ENCODE data around the gene MCF2L2.

Gene MCF2L2

DNA sequence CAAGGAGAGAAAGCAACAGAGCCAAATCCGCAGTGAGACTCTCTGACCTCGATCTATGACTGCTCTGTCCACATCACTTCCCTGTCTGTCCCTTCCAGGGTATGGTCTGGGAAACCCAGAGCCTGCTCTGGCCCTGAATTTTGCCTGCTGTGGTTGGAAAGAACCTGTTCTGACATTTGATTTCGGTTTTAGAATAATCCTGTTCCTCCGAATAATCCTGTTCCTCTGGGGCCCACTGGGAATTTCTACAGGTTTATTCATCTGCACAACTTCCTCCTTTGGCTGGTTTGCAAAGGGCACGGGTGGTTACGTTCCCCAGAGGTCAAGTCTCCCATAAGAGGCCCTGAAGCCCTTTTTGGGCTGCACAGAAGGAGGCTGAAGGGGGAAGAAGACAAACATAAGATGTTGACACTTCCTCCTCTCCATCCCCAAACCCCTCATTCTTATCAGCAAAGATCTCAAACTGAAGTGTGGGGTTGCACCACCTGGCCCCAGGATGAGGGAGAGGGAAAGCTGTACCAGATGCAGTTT is 276.5 kb downstream of the MCF2L2 start:
- TF ChIP-seq, protein P1, sequence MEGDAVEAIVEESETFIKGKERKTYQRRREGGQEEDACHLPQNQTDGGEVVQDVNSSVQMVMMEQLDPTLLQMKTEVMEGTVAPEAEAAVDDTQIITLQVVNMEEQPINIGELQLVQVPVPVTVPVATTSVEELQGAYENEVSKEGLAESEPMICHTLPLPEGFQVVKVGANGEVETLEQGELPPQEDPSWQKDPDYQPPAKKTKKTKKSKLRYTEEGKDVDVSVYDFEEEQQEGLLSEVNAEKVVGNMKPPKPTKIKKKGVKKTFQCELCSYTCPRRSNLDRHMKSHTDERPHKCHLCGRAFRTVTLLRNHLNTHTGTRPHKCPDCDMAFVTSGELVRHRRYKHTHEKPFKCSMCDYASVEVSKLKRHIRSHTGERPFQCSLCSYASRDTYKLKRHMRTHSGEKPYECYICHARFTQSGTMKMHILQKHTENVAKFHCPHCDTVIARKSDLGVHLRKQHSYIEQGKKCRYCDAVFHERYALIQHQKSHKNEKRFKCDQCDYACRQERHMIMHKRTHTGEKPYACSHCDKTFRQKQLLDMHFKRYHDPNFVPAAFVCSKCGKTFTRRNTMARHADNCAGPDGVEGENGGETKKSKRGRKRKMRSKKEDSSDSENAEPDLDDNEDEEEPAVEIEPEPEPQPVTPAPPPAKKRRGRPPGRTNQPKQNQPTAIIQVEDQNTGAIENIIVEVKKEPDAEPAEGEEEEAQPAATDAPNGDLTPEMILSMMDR (IDR thresholded peaks at IDR 0.05; ENCODE audit: insufficient read depth, low read length, poor library complexity, severe bottlenecking) = no peak

DNA sequence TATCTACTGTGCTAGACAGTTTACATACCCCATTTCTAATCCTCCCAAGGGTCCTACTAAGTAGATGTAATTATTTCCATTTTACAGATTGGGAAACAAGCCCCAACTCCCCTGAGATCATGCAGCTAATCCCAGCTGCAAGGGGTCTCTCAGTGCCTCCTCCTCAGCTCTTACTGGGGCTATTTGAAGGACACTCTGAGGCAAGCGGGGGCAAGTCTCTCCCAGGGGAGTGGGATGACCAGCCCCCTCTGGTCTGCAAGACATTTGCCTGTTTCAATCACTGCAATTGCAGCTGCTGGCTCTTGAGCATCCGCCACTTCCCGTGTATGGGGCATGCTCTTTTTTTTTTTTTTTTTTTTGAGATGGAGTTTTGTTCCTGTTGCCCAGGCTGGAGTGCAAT is 277.3 kb downstream of the MCF2L2 start:
- no peak for DNase-seq (ENCODE audit: extremely low read depth, insufficient read length)
- Histone ChIP-seq H3K4me3 (replicated peaks; ENCODE audit: low read depth, low read length) (no peak overlapping the region), H3K27me3 (replicated peaks; ENCODE audit: control insufficient read depth, insufficient read depth, low read length) (no peaks in the 10 kb centered on the region), H3K36me3 (ENCODE audit: control insufficient read depth, insufficient read depth, low read length) (peaks cover 15% of the 10 kb centered on the region)
- TF ChIP-seq, protein P1 (IDR thresholded peaks at IDR 0.05; ENCODE audit: insufficient read depth, low read length, poor library complexity, severe bottlenecking) = no peak

More for the DNA sequence above, 276.5 kb downstream of the MCF2L2 start:
- peaks cover 15% of the 10 kb centered on the region for H3K36me3 ChIP-seq (ENCODE audit: control insufficient read depth, insufficient read depth, low read length)
- no peak overlapping the region for H3K4me3 ChIP-seq (replicated peaks; ENCODE audit: low read depth, low read length)
- no peak for DNase-seq (ENCODE audit: extremely low read depth, insufficient read length)
- H3K27me3 ChIP-seq (replicated peaks; ENCODE audit: control insufficient read depth, insufficient read depth, low read length) = no peaks in the 10 kb centered on the region

DNA sequence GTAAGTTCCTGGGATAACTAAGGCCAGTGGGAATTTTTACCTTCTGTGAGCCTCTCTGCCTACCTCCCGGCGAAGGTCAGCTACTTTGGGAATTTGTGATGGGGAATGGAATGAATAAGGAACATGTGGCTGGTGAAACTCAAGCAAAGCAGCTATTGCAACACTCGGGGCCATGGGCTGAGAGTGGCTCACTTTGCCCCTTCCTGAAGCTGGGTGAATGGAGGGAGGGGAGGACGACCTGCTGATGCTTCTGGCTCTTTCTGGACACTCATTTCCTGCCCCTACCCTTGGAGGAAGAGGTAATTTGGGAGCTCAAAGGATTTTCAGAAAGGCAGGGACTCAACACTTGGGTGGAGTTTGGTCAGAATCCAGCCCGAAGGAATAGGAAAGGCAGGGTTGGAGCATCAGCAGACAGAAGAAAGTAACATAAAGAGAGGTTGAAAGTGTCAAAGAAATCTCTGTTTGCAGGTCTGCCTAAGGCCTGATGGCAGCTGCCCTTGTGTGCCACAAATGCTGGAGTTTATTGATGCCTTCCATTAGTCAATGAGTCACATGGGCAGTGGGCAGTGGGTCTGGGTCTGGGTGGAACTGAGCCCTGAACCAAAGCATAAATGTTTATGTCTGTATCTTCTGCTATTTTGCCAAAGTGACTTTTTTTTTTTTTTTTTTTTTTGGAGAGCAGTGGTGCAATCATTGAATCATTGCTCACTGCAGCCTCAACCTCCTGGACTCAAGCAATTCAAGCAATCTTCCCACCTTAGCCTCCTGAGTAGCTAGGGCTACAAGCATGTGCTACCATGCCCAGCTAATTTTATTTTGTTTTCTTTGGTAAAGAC is 278.3 kb downstream of the MCF2L2 start:
- TF ChIP-seq, protein P1 (IDR thresholded peaks at IDR 0.05; ENCODE audit: insufficient read depth, low read length, poor library complexity, severe bottlenecking) = no peak
- no peak for DNase-seq (ENCODE audit: extremely low read depth, insufficient read length)
- no peaks in the 10 kb centered on the region for H3K27me3 ChIP-seq (replicated peaks; ENCODE audit: control insufficient read depth, insufficient read depth, low read length)
- no peak overlapping the region for H3K4me3 ChIP-seq (replicated peaks; ENCODE audit: low read depth, low read length)
- peaks cover 15% of the 10 kb centered on the region for H3K36me3 ChIP-seq (ENCODE audit: control insufficient read depth, insufficient read depth, low read length)

DNA sequence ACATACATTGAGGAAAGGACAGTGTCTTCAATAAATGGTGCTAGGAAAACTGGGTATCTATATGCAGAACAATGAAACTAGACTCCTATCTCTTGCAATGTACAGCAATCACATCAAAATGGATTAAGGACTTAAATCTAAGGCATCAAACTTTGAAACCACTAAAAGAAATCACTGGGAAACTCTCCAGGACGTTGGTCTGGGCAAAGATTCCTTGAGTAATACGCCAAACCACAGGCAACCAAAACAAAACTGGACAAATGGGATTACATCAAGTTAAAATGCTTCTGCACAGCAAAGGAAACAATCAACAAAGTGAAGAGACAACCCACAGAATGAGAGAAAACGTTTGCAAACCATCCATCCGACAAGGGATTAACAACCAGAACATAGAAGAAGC is 280.4 kb downstream of the MCF2L2 start:
- TF ChIP-seq, protein P1 (IDR thresholded peaks at IDR 0.05; ENCODE audit: insufficient read depth, low read length, poor library complexity, severe bottlenecking) = no peak
- Histone ChIP-seq H3K36me3 (ENCODE audit: control insufficient read depth, insufficient read depth, low read length) (peaks cover 12% of the 10 kb centered on the region), H3K4me3 (replicated peaks; ENCODE audit: low read depth, low read length) (no peak overlapping the region), H3K27me3 (replicated peaks; ENCODE audit: control insufficient read depth, insufficient read depth, low read length) (no peaks in the 10 kb centered on the region)
- DNase-seq (ENCODE audit: extremely low read depth, insufficient read length) = no peak

DNA sequence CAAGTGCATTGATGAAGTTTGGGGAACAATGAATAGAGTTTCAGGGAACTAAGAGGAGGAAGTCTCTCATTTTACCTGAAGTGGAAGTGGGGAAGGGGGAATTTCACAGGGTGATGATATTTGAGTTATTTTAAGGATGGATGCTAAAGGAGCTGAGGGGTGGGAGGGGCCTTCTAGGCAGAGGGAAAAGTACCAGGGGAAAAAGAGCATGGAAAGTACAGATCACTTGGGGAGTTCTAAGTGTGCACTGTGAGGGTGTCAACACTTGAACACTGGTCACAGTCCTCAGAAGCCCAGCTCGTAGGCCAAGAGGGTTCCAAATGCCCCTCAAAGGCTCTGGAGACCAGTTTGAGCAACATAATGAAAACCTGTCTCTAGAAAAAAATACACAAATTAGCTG is 284.1 kb downstream of the MCF2L2 start:
- Histone ChIP-seq H3K4me3 (replicated peaks; ENCODE audit: low read depth, low read length) (no peak overlapping the region), H3K27me3 (replicated peaks; ENCODE audit: control insufficient read depth, insufficient read depth, low read length) (no peaks in the 10 kb centered on the region)

More for the DNA sequence above, 284.1 kb downstream of the MCF2L2 start:
- no peak for DNase-seq (ENCODE audit: extremely low read depth, insufficient read length)
- TF ChIP-seq, protein P1 (IDR thresholded peaks at IDR 0.05; ENCODE audit: insufficient read depth, low read length, poor library complexity, severe bottlenecking) = no peak
- H3K36me3 ChIP-seq (ENCODE audit: control insufficient read depth, insufficient read depth, low read length) = peaks cover 8% of the 10 kb centered on the region

Measured in GM06990 (cell line).